Measurements from ENCODE around the gene PRDM16. TPM values are rescaled to one million over a fixed set of nuclear protein-coding genes. Genes with fewer than 3 reads are reported as not detected.

Gene PRDM16
- total and polyA plus RNA-seq, 2 of the 4 experiments (the other 2 are of a cell fraction) = 0.02 TPM; not detected in 1

DNA sequence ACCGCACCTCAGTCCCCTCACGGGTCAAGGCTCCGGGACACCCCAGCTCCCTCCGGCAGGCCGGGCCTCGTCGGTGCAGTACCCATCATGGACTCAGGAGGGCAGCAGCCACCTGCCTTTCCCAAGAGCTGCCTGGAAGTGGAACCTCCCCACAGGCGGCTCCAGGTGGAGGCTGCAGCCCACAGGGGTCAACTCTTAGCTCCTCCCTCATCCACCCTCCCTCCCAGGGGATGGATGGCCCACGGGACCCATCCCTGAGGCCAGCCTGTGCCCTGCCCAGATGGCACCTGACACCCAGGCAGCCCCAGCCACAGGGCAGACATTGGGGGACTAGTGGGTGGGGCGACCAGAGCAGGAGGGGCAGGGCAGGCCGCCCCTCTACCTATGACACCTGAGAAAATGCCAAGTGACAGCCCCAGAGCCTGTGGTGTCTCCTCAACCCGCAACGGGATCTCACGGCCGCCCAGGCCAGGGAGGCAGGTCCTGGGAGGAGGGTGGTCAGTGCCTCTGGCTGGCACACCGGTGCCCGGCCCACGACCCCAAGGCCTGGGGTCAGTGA lies 384.3 kb downstream of the PRDM16 start:
- Histone ChIP-seq H3K79me1 (ENCODE audit: low read depth in 1 of 2, low read length in 2 of 2) (no peaks in the 10 kb centered on the region), H3K14ac (replicated peaks; ENCODE audit: low read depth, low read length) (no peak overlapping the region), H3K27me3 (ENCODE audit: control insufficient read depth, insufficient read depth, low read length) (peaks cover 28% of the 10 kb centered on the region), H2BK15ac (ENCODE audit: low read depth, low read length) (no peak overlapping the region), H2BK20ac (ENCODE audit: low read depth, low read length) (no peak overlapping the region), H4K8ac (ENCODE audit: low read depth in 2 of 2, low read length in 2 of 2) (no peak overlapping the region), H3K27ac (ENCODE audit: insufficient read depth, low read length) (no peak overlapping the region), H4K91ac (ENCODE audit: insufficient read depth, low read depth, low read length) (no peak overlapping the region), H4K20me1 (ENCODE audit: insufficient read depth, low read length) (0 out of 2 replicates have a peak, but pooled peaks cover 2% of the 10 kb centered on the region), H3K23ac (ENCODE audit: low read depth, low read length) (no peak overlapping the region), H2BK5ac (ENCODE audit: low read depth, low read length, poor library complexity, severe bottlenecking) (no peak overlapping the region), H3K56ac (ENCODE audit: extremely low read depth, insufficient read depth, low read length) (no peak overlapping the region), H3K36me3 (ENCODE audit: control insufficient read depth, insufficient read depth, low read length) (no peaks in the 10 kb centered on the region), H3K9me3 (ENCODE audit: control insufficient read depth, insufficient read depth, low read length) (no peaks in the 10 kb centered on the region), H2AK9ac (replicated peaks; ENCODE audit: low read depth, low read length, poor library complexity) (no peak overlapping the region), H3K4me1 (ENCODE audit: control insufficient read depth, insufficient read depth, low read length) (no peaks in the 10 kb centered on the region; the same call in 1 of the 2 replicates), H2BK120ac (ENCODE audit: low read depth, low read length) (no peak overlapping the region), H3K4ac (ENCODE audit: low read depth, low read length) (no peak overlapping the region), H3K4me2 (ENCODE audit: low read depth, low read length) (no peak overlapping the region), H3K9me1 (ENCODE audit: insufficient read depth, low read length) (no peaks in the 10 kb centered on the region), H3K9ac (ENCODE audit: low read depth, low read length) (no peak overlapping the region), H2AFZ (replicated peaks; ENCODE audit: low read length, poor library complexity) (peak overlapping the region; percentile 57), H3K4me3 (ENCODE audit: insufficient read depth, low read depth, low read length) (no peak overlapping the region), H4K5ac (ENCODE audit: low read depth, low read length) (no peak overlapping the region), H2AK5ac (ENCODE audit: low read depth, low read length) (no peak overlapping the region), H3K18ac (ENCODE audit: low read depth, low read length) (no peak overlapping the region)
- ChIA-PET CTCF (interaction anchor here (0.7 to 2.2 kb wide), 14 partner anchors 10 to 299 kb away, joined by 3 to 16 read pairs (median 4); partner anchors contain the start of gene CCDC27), POLR2A (ENCODE audit: unreplicated experiment) (no interaction called here)
- in situ Hi-C loops (cut with MboI; ENCODE audit: low sequenced_read_pairs) = no loop called here
- no peak for TF ChIP-seq RCOR1 (IDR thresholded peaks at IDR 0.05; ENCODE audit: insufficient replicate concordance, low read length)
- TF ChIP-seq, protein P1, sequence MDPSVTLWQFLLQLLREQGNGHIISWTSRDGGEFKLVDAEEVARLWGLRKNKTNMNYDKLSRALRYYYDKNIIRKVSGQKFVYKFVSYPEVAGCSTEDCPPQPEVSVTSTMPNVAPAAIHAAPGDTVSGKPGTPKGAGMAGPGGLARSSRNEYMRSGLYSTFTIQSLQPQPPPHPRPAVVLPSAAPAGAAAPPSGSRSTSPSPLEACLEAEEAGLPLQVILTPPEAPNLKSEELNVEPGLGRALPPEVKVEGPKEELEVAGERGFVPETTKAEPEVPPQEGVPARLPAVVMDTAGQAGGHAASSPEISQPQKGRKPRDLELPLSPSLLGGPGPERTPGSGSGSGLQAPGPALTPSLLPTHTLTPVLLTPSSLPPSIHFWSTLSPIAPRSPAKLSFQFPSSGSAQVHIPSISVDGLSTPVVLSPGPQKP (IDR thresholded peaks at IDR 0.05; ENCODE audit: borderline replicate concordance, low read depth, low read length) = no peak
- peak; percentile 69 for TF ChIP-seq SMC3 (IDR thresholded peaks at IDR 0.05; ENCODE audit: low read depth, low read length)
- no peak for TF ChIP-seq CEBPB (IDR thresholded peaks at IDR 0.05; ENCODE audit: low read depth, low read length)
- TF ChIP-seq MAFK (IDR thresholded peaks at IDR 0.05; ENCODE audit: low read depth, low read length) = no peak
- no peak for TF ChIP-seq FOS (IDR thresholded peaks at IDR 0.05; ENCODE audit: low read depth, low read length)
- TF ChIP-seq BHLHE40 (IDR thresholded peaks at IDR 0.05; ENCODE audit: low read depth, low read length) = no peak
- TF ChIP-seq POLR2A (IDR thresholded peaks at IDR 0.05; ENCODE audit: low read depth, low read length) = no peak
- TF ChIP-seq RAD21 (IDR thresholded peaks at IDR 0.05; ENCODE audit: low read length) = peak; percentile 94
- no peak for TF ChIP-seq RFX5 (IDR thresholded peaks at IDR 0.05; ENCODE audit: low read depth, low read length)
- TF ChIP-seq, protein P2, sequence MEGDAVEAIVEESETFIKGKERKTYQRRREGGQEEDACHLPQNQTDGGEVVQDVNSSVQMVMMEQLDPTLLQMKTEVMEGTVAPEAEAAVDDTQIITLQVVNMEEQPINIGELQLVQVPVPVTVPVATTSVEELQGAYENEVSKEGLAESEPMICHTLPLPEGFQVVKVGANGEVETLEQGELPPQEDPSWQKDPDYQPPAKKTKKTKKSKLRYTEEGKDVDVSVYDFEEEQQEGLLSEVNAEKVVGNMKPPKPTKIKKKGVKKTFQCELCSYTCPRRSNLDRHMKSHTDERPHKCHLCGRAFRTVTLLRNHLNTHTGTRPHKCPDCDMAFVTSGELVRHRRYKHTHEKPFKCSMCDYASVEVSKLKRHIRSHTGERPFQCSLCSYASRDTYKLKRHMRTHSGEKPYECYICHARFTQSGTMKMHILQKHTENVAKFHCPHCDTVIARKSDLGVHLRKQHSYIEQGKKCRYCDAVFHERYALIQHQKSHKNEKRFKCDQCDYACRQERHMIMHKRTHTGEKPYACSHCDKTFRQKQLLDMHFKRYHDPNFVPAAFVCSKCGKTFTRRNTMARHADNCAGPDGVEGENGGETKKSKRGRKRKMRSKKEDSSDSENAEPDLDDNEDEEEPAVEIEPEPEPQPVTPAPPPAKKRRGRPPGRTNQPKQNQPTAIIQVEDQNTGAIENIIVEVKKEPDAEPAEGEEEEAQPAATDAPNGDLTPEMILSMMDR (conservative IDR thresholded peaks at IDR 0.05; ENCODE audit: low read depth, low read length) = peak; percentile 90
- peak; percentile 38; the same call in 1 of the 2 replicates for TF ChIP-seq MAZ (IDR thresholded peaks at IDR 0.05; ENCODE audit: borderline replicate concordance, low read depth, low read length)
- TF ChIP-seq, protein P3, sequence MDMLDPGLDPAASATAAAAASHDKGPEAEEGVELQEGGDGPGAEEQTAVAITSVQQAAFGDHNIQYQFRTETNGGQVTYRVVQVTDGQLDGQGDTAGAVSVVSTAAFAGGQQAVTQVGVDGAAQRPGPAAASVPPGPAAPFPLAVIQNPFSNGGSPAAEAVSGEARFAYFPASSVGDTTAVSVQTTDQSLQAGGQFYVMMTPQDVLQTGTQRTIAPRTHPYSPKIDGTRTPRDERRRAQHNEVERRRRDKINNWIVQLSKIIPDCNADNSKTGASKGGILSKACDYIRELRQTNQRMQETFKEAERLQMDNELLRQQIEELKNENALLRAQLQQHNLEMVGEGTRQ (IDR thresholded peaks at IDR 0.05; ENCODE audit: low read depth, low read length) = no peak
- TF ChIP-seq CHD1 (IDR thresholded peaks at IDR 0.05; ENCODE audit: low read depth, low read length) = no peak
- TF ChIP-seq MXI1 (IDR thresholded peaks at IDR 0.05; ENCODE audit: borderline replicate concordance, low read depth, low read length) = no peak
- no peak for TF ChIP-seq NFE2L2 (IDR thresholded peaks at IDR 0.05; ENCODE audit: low read depth, low read length)
- intact Hi-C loops (cut with micrococcal nuclease) = loop anchor here (1.0 to 5.0 kb wide), 4 partner anchors 31 to 349 kb away; no protein-coding TSS in a partner anchor
- dilution Hi-C loops (cut with HindIII; ENCODE audit: low sequenced_read_pairs, unreplicated experiment) = no loop called here
- no TSS peak for BruUV-seq (replicated peaks)
- ATAC-seq (ENCODE audit: low read depth) (peak; percentile 98), DNase-seq (peak; percentile 48)
- WGBS, 2 experiments (ENCODE audit: extremely low coverage in 2 of 2, insufficient read length in 1 of 2) = 19% methylated on average over 3 of the region's 18 CpGs; no CpG with 5 or more reads in 1 of the 2 experiments
